ENCODE data around the gene TMEM51.

Gene TMEM51

GRCh38 chr1:15201221-15201620 lies 47.7 kb downstream of the TMEM51 start:
- DNase-seq: no peak

DNA sequence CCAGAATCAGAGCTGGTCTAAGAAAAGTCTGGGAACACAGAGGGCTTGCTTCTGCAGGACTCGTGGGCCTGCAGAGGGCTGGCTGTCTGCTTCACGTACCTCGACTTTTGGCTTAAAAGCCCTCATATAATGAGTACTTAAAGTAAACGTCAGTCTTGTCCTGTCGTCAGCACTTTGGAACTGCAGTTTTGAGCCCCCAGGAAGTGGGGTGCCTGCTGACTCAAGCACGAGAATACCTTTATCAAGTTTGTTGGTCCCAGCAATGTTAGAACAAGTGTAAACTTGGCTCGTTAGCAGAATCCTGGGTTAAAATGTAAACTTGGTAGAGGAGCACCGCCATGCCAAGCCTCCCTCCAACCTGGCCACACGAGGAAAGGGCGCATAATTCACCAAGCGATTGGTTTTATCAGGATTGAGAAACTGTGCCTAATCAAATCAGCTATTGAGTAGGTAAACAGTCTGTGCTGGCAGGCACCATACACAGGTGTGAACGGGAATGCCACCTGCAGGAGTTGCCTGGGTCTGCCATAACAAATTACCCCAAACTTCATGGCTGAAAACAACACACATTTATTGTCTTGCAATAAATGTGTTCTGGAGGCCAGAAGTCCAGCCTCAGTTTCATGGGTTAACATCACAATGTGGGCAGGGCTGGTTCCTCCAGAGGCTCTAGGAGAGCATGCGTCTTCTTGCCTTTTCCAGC lies 48.5 kb downstream of the TMEM51 start:
- no peak for DNase-seq

DNA sequence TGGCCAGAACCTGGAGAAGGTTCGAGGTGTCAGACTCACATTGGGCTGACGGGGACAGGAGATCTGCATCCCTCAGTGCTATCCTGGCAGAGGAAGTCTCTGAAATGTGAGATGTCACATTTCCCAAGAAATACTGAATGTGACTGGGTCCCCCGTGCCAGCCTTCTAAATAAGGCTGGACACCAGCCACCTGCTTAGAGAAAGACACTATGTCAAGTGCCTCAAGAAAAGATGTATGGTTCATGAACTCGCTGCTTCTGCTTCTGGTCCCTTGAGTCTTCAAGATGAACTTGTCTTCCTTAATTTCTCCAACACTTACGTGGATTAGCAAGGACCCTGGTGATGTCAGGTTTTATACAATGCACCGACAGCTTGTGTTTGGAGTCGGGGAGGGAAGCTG lies 51.4 kb downstream of the TMEM51 start:
- DNase-seq: no peak

- DNase-seq: no peak
These were observed 52.2 kb downstream of the TMEM51 start for GRCh38 chr1:15205586-15206346.

DNA sequence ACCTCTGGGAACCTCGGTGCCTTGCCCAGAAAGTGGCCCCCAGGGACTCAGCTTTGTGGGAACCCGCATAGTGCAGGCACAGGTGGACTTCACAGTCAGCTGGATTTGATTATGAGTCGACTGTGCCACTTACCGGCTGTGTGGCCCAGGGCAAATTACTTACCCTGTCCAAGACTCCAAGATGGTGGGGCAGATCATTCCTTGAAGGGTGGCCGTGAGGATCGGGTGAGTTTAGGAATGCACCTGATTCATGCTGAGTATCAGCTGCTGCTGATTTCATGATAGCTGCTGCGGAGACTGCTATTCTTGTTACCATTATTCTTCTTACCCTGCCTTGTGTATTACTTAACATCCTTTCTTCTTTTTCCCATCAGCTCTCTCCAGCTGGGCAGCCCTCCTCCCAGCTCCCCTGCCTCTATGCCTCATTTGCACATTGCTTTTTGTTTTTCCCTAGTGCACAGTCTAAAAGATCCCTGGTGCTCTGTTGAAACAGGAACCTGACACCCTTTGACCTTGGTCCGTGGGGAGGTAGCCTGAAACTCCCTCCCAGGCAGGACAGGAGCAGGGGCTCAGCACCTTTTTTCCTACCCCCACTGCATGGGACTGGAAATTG lies 53.0 kb downstream of the TMEM51 start:
- DNase-seq: no peak

DNA sequence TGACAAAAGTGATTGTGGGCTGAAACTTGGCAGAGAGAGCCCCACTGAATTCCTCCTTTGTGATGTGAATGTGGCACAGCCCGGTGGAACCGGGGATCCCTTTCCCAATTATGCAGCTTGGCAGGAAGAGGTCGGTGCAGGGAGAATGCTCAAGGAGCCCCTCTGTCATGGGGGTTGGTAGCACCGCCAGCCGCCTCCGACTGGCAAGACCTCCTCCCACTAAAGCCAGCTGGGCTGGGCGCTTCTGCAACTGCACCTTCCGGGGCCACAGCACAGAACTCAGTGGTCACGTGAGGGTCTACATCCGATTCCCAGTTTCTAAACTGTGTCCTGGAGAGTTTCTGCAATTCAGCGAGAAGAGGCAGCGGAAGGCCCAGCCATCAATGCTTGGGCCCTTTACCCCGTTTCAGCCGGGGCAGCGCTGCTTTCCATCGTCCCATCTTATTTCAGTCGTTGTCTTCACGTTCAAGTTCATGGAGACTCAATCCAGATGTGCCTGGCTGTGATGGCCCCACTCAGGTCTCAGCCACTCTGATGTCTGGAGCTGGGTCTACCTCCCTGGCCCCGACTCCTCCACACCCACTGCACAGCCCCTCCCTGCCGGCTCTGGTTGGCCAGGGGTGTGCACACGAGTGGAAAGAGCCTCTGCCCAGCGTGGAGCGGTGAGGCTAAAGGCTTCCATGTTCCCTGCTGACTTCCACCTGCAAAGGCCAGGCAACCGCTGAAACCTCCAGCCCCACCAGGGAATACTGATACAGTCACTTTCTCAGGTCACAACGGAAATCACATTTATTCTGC lies 53.7 kb downstream of the TMEM51 start:
- DNase-seq: no peak

- no peak for DNase-seq
These were observed 54.4 kb downstream of the TMEM51 start for GRCh38 chr1:15207829-15208429.

- no peak for DNase-seq
These were observed 57.3 kb downstream of the TMEM51 start for GRCh38 chr1:15210651-15211375.

- no peak for DNase-seq
These were observed 57.9 kb downstream of the TMEM51 start for GRCh38 chr1:15211424-15211823.

DNA sequence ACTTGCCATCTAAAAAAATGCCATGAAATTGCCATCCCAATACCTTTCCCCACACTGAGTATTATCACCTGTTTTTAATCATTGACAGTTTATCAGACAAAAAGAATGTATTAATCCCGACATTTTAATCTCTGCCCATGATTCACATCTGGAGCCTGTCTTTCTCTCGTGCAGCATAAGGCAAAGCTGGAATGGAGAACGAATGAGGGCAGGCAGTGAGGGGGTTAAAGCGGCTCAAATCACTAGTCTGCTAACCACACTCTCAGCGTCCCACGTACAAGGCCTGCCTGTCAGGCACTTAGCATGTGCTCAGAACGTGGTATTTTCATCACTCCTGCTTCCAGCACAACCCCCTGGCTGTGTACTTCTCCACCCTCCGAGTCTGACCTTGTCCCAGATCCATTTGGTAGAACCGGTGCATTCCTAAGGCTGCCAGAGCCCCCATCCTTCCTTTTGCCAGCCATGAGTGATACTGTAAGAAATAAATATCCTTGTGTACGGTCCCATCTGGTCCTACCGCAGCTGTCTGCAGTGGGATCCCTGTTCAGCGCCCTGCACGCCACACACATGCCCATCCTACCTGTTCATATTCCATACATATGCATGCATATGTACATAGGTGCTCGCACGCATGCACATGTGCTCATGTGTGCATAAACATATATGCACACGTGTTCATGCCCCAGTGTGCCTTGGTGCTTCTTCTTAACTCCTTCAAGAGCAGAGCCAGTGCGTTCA lies 58.8 kb downstream of the TMEM51 start:
- no peak for DNase-seq

- no peak for DNase-seq
These were observed 59.4 kb downstream of the TMEM51 start for GRCh38 chr1:15212954-15213291.

DNA sequence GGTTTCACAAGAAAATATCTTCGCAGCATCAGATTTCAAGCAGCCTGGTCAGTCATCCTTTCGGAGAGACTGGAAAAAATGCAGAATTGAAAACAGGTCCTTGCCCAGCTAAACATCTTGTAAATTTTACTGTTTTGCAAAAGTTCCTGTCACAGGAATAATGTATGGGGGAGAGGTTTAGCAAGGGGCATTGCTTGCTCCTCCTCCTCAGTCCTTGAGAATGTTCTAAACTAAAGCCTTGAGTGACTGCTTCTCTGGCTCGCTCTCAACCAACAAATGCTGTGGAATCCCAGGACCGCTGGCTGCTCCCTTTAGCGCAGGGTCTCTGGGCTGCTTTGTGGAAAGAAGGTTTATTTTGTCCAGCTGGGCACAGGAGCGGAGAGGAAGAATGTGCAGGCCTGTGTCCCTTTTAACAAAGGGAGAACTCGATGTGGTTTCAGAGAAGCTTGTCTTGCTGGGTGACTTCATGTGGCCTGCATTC lies 59.8 kb downstream of the TMEM51 start:
- DNase-seq: no peak

DNA sequence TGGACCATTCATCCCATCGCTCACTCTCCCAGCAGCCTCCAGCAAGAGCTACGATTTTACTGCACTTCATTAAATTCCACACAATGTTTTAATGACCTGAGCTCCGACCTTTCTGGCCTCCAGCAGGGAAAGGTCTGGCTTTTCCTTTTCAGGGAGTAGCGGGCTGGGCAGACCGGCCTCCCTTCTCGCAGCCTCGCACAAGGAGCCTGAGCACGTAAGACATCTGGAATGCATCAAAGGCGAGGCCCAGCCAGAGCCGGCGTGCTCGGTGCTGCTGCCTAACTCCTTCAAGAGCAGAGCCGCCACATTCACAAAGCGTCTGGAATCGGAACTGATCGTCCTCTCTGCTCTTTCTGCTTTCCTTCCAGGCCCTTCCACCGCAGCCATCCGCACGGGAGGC lies 61.0 kb downstream of the TMEM51 start:
- peak; percentile 80 for DNase-seq

DNA sequence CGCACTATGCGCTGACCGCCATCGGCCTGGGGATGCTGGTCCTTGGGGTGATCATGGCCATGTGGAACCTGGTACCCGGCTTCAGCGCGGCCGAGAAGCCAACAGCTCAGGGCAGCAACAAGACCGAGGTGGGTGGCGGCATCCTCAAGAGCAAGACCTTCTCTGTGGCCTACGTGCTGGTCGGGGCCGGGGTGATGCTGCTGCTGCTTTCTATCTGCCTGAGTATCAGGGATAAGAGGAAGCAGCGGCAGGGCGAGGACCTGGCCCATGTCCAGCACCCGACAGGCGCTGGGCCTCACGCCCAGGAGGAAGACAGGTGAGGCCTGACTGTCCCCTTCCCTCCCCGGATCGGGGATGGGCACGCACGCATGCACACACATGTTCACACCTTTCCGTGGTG lies 61.6 kb downstream of the TMEM51 start:
- DNase-seq: no peak

DNA sequence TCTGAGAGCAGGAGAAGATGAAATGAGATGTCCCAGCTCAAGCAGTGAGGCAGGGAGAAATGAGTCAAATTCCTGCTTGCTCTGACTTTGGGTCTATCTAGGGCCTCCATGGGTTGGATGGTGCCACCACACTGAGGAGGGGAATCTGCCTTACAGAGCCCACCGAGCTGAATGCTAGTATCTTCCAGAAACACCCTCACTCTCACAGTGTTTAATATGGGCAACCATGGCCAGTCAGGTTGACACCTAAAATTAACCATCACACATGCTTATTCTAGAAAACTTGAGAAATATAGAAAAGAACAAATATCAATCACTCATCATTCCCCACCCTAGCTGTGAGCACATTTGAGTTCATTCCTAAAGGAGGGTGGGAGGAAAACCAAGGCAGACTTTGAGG lies 64.1 kb downstream of the TMEM51 start:
- DNase-seq: no peak

- DNase-seq: no peak
These were observed 65.0 kb downstream of the TMEM51 start for GRCh38 chr1:15218287-15219279.

DNA sequence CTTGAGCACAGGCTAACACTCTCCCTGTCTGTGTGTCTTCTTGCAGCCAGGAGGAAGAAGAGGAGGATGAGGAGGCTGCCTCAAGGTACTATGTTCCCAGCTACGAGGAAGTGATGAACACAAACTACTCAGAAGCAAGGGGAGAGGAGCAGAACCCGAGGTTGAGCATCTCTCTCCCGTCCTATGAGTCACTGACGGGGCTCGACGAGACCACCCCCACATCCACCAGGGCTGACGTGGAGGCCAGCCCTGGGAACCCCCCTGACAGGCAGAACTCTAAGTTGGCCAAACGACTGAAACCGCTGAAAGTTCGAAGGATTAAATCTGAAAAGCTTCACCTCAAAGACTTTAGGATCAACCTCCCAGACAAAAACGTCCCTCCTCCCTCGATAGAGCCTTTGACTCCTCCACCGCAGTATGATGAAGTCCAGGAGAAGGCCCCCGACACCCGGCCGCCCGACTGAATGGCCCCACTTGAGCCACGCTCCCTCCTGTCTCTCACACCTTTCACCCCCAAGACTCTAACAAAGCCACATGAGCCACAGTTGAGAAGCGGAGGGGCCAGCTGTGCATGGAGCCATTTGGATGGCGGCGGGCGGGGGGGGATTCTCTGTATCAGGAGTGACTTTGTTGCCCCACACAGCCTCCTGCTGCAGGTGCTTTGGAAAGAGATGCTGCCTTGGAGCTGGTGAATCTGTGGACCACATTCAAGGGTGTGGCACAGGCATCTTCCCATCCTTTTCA lies 65.9 kb downstream of the TMEM51 start:
- no peak for DNase-seq

DNA sequence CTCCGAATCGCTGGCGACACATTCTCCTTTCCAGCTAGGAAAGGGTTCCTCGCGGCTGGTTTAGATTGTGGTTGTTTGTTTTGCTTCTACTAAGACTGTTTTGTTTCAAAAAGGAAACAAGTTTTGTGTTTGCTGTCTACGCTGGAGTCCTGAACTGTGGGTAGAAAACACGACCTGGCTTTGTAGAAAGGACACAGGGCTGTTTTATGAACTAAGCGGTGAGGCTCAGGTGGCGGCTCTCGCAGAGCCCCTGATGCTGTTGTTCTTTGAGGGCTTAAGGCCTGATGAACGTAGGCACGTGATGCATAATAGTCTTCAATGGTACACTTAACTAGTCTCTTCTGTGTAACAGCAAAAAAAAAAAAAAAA lies 66.5 kb downstream of the TMEM51 start:
- DNase-seq: no peak

- DNase-seq: no peak
These were observed 67.4 kb downstream of the TMEM51 start for GRCh38 chr1:15220825-15221431.
